Measurements from ENCODE around the gene BACE2. TPM values are rescaled to one million over a fixed set of nuclear protein-coding genes. Genes with fewer than 3 reads are reported as not detected.

Gene BACE2
- total RNA-seq, 1 experiment from 2014 or later = 14.2 TPM

DNA sequence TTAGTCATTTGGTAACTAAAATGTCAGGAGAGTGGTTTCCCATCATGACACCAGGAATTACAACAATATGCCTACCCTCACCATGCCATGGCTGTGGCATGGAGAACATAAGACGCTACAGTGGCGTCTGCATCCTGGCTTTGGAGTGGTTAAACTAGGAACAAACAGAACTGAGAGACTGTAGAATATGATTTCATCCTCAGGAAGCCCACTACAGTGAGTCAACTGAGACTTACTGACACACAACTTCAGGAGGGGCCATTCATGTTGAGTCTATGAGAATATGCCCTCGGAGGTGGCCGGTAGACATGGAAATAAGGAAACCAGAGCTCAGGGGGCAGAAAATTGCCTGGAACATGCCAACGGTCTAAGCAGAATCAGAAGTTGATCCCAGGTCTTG is 5.9 kb upstream of the BACE2 start:
- Histone ChIP-seq H3K4me3 (ENCODE audit: insufficient read depth, low read depth, low read length) (no peak overlapping the region), H3K36me3 (replicated peaks; ENCODE audit: control insufficient read depth, insufficient read depth, low read length) (no peaks in the 10 kb centered on the region), H3K27me3 (ENCODE audit: control insufficient read depth, insufficient read depth, low read length) (peaks cover 14% of the 10 kb centered on the region)
- no peak for DNase-seq

DNA sequence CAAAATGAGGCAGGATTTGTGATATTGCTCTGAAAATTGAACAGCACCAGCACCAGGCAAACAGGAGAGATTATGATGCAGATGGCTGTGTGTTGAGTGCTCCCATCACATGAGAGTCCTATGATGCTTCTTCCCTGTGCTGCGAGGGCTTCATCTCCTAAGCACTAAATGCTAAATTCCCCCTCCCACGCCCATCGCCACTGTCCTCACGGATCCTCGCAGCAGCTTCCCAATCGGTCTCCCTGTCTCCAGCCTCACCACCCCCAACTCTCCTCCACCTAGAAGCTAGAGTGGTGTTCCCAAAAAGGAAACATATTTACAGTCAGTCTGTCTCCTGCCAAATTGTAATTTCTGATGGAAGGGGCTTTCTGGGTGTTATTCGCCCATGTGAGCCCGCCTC is 4.9 kb upstream of the BACE2 start:
- Histone ChIP-seq H3K4me3 (ENCODE audit: insufficient read depth, low read depth, low read length) (no peak overlapping the region), H3K36me3 (replicated peaks; ENCODE audit: control insufficient read depth, insufficient read depth, low read length) (no peaks in the 10 kb centered on the region), H3K27me3 (ENCODE audit: control insufficient read depth, insufficient read depth, low read length) (peaks cover 19% of the 10 kb centered on the region)
- DNase-seq = no peak

DNA sequence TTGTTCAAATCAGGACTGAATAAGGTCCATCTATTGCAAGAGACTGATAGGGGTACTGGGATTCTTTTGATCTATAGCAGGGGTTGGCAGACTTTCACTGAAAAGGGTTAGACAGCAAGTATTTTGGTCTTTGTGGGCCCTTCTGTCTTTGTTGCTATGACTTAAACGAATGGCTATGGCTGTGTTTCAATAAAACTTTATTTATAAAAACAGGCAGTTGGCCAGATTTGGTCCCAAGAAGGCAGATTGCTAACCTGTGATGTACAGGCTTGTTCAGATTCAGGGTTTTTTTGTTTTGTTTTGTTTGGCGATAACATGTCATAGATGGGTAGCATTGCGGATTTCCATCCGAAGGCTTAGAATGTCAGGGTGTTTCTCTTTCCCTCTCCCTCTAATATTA is 3.9 kb upstream of the BACE2 start:
- Histone ChIP-seq H3K27me3 (ENCODE audit: control insufficient read depth, insufficient read depth, low read length) (peaks cover 27% of the 10 kb centered on the region), H3K4me3 (ENCODE audit: insufficient read depth, low read depth, low read length) (no peak overlapping the region), H3K36me3 (replicated peaks; ENCODE audit: control insufficient read depth, insufficient read depth, low read length) (no peaks in the 10 kb centered on the region)
- no peak for DNase-seq

DNA sequence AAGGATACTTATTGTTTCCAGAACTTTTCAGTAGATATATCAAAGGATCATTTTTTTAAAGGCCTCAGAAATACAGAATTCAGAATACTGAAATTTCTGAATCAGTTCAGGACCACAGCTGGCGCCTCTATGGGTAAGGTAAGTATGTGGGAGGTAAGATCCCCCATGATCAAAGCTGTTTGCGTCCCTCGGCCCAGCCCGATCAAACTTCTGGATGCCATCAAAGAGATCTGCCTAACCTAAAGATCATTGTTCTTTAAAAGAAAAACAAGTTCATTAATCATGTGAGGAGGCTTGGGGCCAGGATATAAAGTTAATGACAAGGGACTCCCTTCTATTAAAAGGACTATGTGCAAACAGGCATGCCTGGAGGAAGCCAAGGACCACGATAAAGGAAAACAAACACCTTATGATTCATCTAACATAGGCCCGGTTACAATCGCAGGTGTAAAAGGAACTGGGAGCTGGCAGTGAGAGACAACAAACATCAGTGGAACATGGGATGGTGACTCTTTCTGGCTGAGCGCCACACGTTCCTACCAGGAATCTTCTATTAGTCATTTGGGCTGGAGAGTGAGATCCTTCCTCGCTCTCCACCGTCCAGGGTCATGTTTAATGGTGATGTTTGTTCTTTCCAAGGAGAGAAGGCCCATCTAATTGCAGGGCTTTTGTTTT is 2.8 kb upstream of the BACE2 start:
- Histone ChIP-seq H3K27me3 (ENCODE audit: control insufficient read depth, insufficient read depth, low read length) (peaks cover 36% of the 10 kb centered on the region), H3K36me3 (replicated peaks; ENCODE audit: control insufficient read depth, insufficient read depth, low read length) (no peaks in the 10 kb centered on the region), H3K4me3 (ENCODE audit: insufficient read depth, low read depth, low read length) (no peak overlapping the region)
- DNase-seq = no peak

DNA sequence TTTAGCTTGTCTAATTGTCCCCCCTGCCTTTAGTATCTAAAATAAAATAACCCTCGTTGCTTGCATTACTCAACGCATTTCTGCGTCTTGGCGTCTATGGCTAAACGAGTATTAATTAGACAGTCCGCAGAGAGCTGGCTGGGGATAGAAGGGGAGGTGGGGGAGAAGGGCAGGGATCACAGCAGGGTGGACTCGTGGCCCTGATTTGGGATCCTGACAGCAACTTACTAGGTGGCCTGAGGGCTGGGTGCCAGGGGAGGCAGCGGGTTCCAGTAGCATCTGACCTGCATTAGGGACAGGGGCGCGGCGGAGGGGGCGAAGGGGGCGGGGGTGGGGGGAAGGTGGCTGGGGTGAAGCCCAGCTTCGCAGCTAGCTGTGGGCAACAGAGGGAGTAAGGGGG is 1.1 kb upstream of the BACE2 start:
- H3K4me3 ChIP-seq (ENCODE audit: insufficient read depth, low read depth, low read length) = peak overlapping the region; percentile 63
- peaks cover 36% of the 10 kb centered on the region for H3K27me3 ChIP-seq (ENCODE audit: control insufficient read depth, insufficient read depth, low read length)

DNA sequence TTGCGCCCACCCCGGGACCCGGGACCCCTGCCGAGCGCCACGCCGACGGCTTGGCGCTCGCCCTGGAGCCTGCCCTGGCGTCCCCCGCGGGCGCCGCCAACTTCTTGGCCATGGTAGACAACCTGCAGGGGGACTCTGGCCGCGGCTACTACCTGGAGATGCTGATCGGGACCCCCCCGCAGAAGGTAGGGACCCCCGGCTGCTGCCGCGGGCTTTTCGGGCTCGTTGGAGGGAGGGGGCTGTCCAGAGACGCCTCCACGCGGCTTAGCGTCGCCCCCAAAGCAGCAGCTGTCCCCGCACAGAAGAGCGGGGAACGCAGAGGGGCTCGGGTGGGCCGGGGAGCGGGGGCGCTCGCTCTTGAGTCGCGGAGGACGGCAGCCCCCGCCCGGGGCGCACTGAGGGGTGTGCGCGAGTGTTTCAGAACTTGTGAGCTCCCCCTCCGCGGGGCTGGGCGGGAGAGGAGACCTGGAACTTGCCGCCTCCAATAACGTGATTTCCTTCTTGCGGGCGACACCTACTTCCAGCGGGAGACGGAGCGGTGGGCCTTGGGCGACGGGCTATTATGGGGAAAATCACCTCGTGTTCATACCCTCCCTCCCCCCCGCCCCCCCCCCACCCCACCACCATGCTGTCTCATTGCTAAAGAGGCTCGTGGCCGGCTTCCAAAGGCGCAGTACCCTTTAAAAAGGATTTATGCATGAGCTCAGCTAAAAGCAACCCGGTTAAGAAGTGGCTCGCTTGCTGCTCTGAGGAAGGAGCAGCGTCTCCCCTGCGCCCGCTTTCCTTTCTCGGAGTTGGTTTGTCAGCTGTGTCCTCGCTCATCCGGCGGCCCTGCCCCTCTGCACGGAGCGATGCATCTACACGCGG is 664 bp downstream of the BACE2 start:
- Histone ChIP-seq H3K27me3 (ENCODE audit: control insufficient read depth, insufficient read depth, low read length) (peaks cover 36% of the 10 kb centered on the region), H3K4me3 (ENCODE audit: insufficient read depth, low read depth, low read length) (peak overlapping the region; percentile 63), H3K36me3 (replicated peaks; ENCODE audit: control insufficient read depth, insufficient read depth, low read length) (no peaks in the 10 kb centered on the region)
- peak; percentile 79 for DNase-seq

More for the DNA sequence above, 1.1 kb upstream of the BACE2 start:
- H3K36me3 ChIP-seq (replicated peaks; ENCODE audit: control insufficient read depth, insufficient read depth, low read length) = no peaks in the 10 kb centered on the region
- DNase-seq = no peak

DNA sequence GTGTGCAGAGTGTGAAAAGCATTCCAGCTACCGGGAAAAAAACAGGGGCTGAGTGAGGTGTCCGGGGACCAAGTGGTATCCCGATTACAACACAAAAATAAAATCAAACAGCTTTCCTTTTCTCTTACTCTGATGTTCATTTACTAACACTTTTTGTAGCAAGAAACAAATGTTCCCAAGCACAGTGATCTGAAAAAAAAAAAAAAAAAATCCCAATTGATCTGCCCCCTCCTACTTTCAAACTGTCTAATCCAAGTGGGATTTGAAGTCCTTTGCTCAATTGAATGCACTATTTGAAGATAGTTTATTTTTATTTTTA is 1.3 kb downstream of the BACE2 start:
- Histone ChIP-seq H3K36me3 (replicated peaks; ENCODE audit: control insufficient read depth, insufficient read depth, low read length) (no peaks in the 10 kb centered on the region), H3K4me3 (ENCODE audit: insufficient read depth, low read depth, low read length) (peak overlapping the region; percentile 63), H3K27me3 (ENCODE audit: control insufficient read depth, insufficient read depth, low read length) (peaks cover 36% of the 10 kb centered on the region)
- no peak for DNase-seq

DNA sequence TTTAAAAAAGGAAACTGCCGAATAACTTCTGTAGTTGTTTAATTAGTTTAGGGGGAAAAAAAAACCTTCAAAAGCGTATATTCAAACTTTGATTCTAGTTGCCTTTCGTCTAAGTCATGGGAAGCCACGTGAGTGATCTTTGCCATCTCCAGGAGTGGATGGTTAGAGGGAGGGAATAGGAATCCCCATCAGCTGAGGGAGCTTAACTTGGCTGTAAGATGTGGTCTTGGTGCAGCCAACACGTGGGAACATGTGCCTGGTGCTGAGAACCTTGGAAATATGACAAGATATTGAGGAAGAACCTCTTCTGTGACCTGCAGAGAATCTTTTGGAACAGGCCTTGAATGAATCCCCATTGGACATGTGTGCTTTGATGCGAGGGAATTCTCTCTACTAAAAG is 1.7 kb downstream of the BACE2 start:
- no peaks in the 10 kb centered on the region for H3K36me3 ChIP-seq (replicated peaks; ENCODE audit: control insufficient read depth, insufficient read depth, low read length)
- DNase-seq = no peak
- no peak overlapping the region for H3K4me3 ChIP-seq (ENCODE audit: insufficient read depth, low read depth, low read length)
- H3K27me3 ChIP-seq (ENCODE audit: control insufficient read depth, insufficient read depth, low read length) = peaks cover 36% of the 10 kb centered on the region

DNA sequence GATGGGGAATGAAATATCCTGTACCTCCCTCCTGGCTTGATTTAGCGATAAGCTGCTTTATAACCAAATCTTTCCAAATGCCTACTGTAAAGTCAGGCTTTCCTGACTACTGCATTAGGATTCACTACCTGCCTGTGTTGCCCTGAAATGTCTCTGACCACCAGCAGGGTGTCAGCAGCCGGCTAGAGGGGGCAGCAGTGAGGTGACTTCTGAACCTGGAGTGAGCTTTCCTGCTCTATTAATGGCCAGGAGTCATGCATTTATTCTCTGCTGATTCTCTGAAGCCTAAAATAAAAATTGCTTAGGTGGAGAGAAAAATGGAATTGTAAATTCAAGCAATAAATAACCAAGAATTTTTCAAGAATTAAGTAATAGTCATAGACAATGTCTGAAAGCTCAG is 2.5 kb downstream of the BACE2 start:
- Histone ChIP-seq H3K36me3 (replicated peaks; ENCODE audit: control insufficient read depth, insufficient read depth, low read length) (no peaks in the 10 kb centered on the region), H3K27me3 (ENCODE audit: control insufficient read depth, insufficient read depth, low read length) (peaks cover 36% of the 10 kb centered on the region), H3K4me3 (ENCODE audit: insufficient read depth, low read depth, low read length) (no peak overlapping the region)
- peak; percentile 86 for DNase-seq

DNA sequence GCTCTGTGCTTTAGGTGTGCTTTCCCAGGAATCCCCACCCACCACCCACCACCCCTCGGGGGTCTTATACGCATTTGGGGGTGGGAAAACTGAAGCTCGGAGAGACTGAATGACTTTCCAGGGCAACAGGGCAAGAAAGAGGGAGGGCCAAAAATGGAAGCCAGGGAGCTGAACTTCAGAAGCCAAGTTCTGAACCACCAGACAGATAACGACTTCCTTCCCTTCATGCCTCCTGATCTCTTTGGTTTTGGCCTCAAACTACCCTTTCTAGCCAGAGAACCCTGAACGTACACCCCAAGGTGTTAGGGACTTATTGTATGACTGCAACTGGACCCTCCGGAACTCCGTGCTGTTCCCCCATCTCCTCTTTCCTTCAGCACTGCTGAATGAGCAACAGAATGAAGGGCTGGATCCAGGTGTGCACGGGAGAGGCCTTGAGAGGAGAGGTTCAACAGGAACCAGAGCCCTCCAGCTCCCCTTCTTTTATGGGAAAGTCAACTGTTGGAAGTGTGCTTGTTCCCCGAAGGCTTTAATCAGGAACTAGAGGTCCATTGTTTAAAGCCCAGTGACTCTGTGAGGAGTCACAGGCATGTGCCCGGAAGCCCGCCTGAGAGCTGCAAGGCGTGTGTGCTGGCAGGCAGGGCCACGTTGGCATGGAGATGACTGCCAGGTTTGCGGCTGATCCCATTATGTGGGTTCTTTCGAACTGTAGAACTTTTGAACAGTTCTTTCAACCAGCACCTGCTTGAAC is 3.1 kb downstream of the BACE2 start:
- DNase-seq = no peak
- peaks cover 32% of the 10 kb centered on the region for H3K27me3 ChIP-seq (ENCODE audit: control insufficient read depth, insufficient read depth, low read length)
- no peak overlapping the region for H3K4me3 ChIP-seq (ENCODE audit: insufficient read depth, low read depth, low read length)
- H3K36me3 ChIP-seq (replicated peaks; ENCODE audit: control insufficient read depth, insufficient read depth, low read length) = no peaks in the 10 kb centered on the region

DNA sequence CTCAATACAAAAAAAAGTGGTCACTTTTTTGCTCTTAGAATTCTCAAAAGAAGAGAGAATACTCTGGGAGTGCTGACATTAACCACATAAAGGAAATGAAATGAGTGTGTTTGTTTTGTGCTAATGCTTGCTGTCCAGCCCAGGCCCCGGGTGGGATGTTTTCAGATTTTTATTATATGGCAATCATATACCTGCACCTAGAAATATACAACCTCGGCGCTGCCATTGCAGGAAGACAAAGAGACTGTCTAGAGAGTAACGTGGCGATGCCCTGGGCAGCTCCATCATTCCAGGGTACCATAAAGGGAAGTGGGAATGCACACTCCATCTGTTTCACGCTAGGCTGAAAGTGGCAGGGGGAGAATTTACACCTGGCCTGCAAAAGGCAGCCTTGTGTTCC is 7.1 kb downstream of the BACE2 start:
- Histone ChIP-seq H3K27me3 (ENCODE audit: control insufficient read depth, insufficient read depth, low read length) (no peaks in the 10 kb centered on the region), H3K36me3 (replicated peaks; ENCODE audit: control insufficient read depth, insufficient read depth, low read length) (no peaks in the 10 kb centered on the region), H3K4me3 (ENCODE audit: insufficient read depth, low read depth, low read length) (no peak overlapping the region)
- DNase-seq = no peak

DNA sequence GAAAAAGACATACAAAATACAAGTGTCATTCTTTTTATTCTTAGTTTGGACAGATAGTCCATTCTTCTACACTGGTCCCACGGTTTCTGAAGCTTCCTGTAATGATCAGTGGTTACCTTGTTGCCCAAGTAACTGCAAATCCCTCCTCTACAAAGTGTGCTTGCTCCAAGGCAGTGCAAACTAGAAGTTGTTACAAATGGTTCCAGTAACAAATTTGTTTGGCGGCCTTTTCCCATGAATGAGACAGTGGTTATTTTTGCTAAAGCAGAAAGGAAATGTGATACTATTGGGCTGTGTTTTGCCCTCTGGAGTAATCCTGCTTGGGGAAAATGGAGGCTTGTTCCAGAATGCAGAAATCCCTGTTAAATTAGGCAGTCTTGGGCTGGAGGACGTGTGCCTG is 8.9 kb downstream of the BACE2 start:
- H3K27me3 ChIP-seq (ENCODE audit: control insufficient read depth, insufficient read depth, low read length) = no peaks in the 10 kb centered on the region
- H3K36me3 ChIP-seq (replicated peaks; ENCODE audit: control insufficient read depth, insufficient read depth, low read length) = no peaks in the 10 kb centered on the region
- no peak overlapping the region for H3K4me3 ChIP-seq (ENCODE audit: insufficient read depth, low read depth, low read length)
- no peak for DNase-seq

DNA sequence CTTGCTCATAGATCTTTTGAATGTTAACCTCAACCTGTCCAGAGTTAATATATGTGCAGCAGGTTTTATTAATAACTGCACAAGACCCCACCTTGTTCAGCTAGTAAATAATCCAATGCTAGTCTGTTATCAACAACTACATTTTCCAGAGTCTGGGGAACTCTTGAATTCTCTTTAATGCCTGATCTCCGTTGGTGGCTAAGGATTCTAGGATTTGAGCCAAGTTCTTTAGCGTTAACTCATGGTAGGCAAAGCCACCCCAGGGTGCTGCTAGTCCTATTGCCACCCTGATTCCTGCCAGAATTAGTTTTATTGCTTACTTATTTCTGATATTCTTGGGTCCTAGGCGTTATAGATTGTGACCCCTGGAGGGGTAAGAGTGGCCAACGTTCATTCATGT is 12.8 kb downstream of the BACE2 start:
- H3K36me3 ChIP-seq (replicated peaks; ENCODE audit: control insufficient read depth, insufficient read depth, low read length) = no peaks in the 10 kb centered on the region
- H3K4me3 ChIP-seq (ENCODE audit: insufficient read depth, low read depth, low read length) = no peak overlapping the region
- no peak for DNase-seq
- no peaks in the 10 kb centered on the region for H3K27me3 ChIP-seq (ENCODE audit: control insufficient read depth, insufficient read depth, low read length)

DNA sequence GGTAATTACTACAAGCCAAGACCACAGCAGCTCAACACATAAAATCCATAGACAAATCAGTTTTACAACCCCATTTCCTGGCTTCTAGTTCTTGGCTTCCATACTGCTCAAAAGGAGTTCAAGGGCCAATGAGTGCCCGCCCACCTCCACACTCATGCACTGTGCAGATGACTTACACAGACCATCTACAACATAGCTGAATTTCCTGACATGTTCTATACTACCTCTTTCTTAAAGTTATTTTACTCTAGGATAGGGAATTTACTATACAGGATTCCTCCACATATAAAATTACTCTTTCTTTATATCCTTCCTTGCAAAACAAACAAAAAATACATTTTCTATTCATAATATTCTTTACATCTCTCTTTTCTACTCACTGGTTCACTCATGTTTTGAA is 14.6 kb downstream of the BACE2 start:
- DNase-seq = no peak
- H3K4me3 ChIP-seq (ENCODE audit: insufficient read depth, low read depth, low read length) = no peak overlapping the region
- no peaks in the 10 kb centered on the region for H3K36me3 ChIP-seq (replicated peaks; ENCODE audit: control insufficient read depth, insufficient read depth, low read length)
- H3K27me3 ChIP-seq (ENCODE audit: control insufficient read depth, insufficient read depth, low read length) = no peaks in the 10 kb centered on the region

DNA sequence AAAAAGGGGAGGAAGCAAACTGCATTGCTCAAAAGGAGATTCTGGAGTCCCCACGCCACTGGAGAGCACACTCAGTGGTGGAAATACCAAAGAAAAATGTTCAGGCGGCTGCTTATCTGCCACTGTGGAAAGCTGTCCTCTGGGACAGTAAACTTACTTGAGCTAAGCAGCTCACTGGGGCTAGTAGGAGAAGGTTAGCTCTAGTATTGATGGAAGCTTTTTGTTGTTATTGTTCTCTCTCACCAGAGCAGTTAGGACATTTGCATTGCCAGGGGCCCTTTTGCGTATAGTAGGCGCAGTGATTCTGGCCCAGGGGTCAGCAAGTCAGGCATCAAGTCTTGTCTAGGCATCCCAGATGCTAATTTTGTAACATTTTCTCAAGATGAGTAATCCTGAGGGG is 15.6 kb downstream of the BACE2 start:
- no peaks in the 10 kb centered on the region for H3K36me3 ChIP-seq (replicated peaks; ENCODE audit: control insufficient read depth, insufficient read depth, low read length)
- no peaks in the 10 kb centered on the region for H3K27me3 ChIP-seq (ENCODE audit: control insufficient read depth, insufficient read depth, low read length)
- H3K4me3 ChIP-seq (ENCODE audit: insufficient read depth, low read depth, low read length) = no peak overlapping the region
- no peak for DNase-seq
